Measurements from ENCODE around the gene CDK17.

GRCh38 chr12:96241846-96242256 lies 158.4 kb downstream of the CDK17 start:
- TF ChIP-seq CTCF (IDR thresholded peaks at IDR 0.05), result no peak
- no peak for TF ChIP-seq ZFX (IDR thresholded peaks at IDR 0.05; ENCODE audit: borderline replicate concordance)
